Activated CD4-positive, CD25-positive, alpha-beta regulatory T cell (primary cell): ENCODE measurements around the gene PELO.
"Not testable (repeated sequence)": the region's sequence is repeated elsewhere in the genome, so short reads cannot be mapped to it uniquely, and the experiment has no call there.

Experiments
- DNase-seq, 4 experiments: peaks; one replicate each; lab custom pipeline; 2025; lab: John Stamatoyannopoulos, UW

Gene PELO, protein sequence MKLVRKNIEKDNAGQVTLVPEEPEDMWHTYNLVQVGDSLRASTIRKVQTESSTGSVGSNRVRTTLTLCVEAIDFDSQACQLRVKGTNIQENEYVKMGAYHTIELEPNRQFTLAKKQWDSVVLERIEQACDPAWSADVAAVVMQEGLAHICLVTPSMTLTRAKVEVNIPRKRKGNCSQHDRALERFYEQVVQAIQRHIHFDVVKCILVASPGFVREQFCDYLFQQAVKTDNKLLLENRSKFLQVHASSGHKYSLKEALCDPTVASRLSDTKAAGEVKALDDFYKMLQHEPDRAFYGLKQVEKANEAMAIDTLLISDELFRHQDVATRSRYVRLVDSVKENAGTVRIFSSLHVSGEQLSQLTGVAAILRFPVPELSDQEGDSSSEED

GRCh38 chr5:52787600-52788504 lies at the start of gene PELO, which contains the start of gene ITGA1:
Gene PELO, plus strand, starts transcription at chr5:52787916. Its CDS starts 12,479 bp downstream, at chr5:52800395.
Gene ITGA1, plus strand, starts transcription at chr5:52787916. Its CDS starts 438 bp downstream, at chr5:52788354.
- DNase-seq, result peak in 3 of 4 experiments; percentile 0 to 29 (median 22)

DNA sequence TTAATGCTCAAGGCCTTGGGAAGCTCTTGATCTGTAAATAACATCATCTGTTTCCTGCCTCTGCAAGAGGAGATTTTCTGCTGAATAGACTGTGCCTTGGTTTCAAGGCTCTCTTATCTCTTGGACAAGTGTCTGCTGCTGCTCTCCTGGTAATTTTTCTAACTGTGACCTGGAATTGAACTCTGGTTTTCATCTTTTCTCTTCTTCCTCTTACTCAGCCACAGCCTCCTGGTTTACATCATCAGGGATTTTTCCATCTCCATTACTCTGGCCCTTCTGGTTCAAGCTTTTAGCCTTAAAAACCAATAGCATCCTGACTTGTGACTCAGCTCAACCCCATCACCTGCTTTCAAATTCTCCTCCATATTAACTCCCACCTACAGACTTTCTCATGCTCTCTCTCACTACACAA lies 49.6 kb upstream of the PELO start:
- no peak for DNase-seq

DNA sequence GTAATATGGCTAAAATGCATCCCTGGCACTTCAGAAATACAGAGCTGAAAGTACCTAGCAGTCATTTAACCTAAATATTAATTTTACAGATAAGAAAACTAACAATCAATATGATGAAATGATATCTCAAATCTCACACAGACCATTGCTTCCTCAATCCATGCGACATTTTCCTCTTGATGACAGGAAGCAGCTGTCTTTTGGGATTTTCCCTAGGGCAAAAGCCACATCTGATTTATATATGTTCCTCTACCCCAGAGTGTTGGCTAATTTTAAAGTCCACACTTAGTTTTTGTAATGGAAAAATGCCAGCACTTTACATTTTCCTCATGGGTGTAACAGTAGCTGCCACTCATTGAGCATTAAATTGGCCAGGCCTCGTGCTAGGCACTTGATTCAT lies 47.7 kb upstream of the PELO start:
- no peak for DNase-seq

DNA sequence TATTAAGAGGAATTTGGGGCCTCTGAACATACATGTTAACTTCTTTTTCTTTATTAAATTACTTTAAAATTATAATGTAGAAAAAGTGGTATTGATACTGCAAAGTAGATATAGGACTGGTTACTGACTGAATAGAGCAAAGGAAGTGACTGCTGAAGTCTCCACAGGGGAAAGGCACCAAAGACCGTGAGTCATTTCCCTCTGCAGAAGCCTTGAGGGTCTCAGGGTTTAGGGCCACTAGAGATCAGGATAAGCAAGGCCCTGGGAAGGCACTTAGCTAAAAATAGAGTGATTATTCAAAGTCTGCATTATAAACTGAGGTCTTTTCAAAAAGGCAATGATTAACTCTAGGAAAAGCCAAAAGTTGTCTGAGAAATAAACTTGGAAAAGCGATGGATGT lies 44.7 kb upstream of the PELO start:
- no peak for DNase-seq

DNA sequence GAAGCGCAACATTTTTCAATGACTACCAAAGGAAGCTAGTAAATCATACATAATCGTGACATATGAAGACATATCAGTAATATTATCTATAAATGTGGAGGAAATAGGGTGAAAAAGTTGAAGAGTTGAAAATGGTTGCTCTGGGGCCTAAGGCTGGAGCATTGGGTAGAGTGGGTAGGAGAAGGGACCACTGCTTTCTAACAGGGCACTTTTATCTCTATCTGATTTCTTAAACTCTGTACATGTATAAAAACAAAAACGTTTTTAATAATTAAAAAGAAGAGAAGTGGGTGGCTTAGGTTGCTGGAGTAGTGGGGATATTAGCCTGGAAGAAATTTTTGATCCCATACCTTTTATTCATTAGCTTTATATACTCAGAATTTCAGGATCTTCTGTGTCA lies 44.2 kb upstream of the PELO start:
- DNase-seq, result no peak

GRCh38 chr5:52743970-52744369 lies 43.7 kb upstream of the PELO start:
- no peak for DNase-seq

- DNase-seq, result not testable (repeated sequence)
Measured at GRCh38 chr5:52744867-52745458, 42.8 kb upstream of the PELO start.

- no peak for DNase-seq
Measured at GRCh38 chr5:52746539-52746938, 41.2 kb upstream of the PELO start.

- no peak for DNase-seq
Measured at GRCh38 chr5:52748590-52748989, 39.1 kb upstream of the PELO start.

GRCh38 chr5:52749666-52750065 lies 38.0 kb upstream of the PELO start:
- no peak for DNase-seq

GRCh38 chr5:52751137-52751536 lies 36.6 kb upstream of the PELO start:
- DNase-seq, result no peak

DNA sequence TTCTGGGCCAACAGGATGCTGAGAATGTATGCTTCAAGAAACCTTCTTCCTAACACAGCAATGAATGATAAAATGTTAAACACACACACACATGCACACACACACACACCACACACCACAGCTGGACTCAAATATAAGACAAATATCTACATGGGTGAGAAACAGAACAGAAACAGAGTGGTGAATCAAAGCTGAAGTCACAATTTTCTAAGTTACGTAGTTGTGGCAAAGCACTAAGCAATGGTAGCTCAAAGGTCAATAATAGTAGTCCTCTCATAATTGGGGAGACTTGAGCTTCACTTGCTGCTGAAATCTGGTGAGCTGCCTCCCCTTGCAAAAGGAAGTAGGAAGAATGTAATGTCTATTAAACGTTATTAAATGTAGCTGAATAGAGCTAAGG lies 33.7 kb upstream of the PELO start:
- no peak for DNase-seq

- DNase-seq, result no peak
Measured at GRCh38 chr5:52757527-52757926, 30.2 kb upstream of the PELO start.

DNA sequence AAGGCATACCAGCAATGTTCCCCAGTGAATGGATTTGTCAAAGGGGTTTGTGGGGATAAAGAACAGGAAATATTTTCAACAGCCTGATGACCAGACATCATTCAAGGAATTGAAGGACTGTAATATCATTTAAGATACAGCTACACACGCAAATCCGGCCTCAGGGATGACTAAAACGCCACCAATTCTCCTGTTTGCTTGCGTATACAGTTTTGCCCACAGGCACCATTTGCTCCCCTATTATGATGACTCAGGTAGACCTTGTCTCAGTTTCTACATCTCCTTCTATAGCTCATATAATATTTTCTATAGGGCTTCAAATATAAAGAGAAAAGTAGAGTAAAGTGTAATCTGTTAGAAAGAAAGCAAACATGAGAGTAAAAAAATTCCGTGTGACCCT lies 29.7 kb upstream of the PELO start:
- DNase-seq, result no peak

DNA sequence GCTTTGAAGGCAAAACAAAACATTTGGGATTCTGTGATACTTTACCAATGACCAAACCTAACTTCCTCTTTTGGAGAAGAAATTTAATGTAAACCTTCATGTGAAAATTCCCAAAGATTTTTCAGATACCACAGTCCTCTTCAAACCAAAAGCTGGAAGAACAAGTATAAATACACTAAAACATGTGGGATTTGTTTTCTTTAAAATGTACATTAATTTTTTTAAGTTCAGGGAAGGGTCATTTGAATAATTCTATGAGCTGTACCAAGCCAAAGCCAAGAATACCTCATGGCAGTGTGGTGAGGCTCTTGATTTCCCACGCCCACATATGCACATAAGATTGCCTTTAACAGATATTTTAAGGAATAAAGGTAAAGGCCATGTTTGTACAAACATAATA lies 28.4 kb upstream of the PELO start:
- DNase-seq, result no peak

DNA sequence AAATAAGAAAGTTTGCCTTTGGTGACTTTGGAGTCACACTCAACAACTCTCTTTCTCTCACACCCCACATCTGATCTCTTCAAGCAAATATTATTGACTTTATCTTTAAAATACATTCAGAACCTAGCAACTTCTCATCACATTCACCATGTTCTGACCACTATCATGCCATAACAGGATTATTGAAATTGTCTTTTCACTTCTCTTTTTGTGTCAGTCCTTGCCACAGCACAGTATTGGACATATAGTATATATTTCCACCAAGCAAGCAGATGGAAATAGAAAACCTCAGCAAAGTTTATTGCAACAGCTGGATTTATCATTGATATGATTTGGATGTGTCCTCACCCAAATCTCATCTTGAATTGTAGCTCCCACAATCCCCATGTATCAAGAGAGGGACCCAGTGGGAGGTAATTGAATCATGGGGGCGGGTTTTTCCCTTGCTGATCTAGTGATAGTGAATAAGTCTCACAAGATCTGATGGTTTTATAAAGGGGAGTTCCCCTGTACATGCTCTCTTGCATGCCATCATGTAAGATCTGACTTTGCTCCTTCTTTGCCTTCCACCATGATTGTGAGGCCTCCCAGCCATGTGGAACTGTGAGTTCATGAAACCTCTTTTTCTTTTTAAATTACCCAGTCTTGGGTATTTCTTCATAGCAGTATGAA lies 26.9 kb upstream of the PELO start:
- DNase-seq, result no peak

DNA sequence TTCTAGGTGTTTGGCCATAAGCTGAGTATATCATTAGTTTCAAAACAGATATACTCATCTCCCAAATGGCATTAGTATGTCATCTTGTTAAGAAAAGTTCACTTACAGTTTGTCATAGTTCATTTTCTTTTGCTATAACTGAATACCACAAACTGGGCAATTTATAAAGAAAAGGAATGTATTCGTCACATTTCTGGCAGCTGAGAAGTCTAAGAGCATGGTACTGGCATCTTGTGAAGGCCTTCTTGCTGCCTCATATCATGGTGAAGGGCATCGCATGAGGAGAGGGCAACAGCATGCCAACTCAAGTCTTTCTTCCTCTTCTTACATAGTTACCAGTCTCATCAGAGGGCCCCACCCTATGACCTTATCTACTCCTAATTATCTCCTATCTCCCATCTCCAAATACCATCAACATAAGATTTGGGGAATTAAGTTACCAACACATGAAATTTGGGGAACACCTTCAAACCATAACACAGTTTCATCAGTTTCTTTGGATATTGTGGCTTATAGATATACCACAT lies 20.4 kb upstream of the PELO start:
- DNase-seq, result no peak

DNA sequence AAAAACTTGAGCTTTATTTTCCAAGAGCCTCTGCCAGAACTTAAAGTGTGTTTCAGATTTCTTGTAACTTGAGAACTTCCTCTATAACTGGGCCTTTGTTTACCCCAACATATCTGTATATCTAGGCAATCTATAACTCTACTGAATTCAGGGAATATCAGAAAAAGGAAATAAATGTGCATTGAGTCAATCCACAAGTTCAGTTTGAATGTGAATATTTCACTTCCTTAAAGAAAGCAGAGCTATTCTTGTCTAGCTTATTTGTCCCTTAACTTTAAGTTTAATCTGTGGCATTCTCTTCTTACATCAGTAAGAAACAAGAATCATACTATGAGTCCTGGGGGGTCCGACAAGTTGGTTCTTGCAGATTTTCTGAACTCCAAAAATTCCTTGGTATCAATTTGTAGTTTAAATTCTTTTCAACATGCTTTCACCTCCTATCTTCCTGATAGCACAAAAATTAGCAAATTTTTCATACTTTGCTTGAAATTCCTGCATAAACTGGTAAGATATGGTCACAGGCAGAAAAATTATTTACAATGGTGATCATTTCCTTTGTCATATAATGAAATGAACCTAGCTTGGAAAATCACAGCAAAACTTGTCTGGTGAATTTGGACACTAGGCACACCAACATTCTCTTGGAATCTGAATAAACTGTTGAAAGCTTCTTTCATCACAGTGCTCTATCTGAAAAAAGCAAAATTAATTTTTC lies 19.8 kb upstream of the PELO start:
- DNase-seq, result no peak

GRCh38 chr5:52769061-52769460 lies 18.7 kb upstream of the PELO start:
- no peak for DNase-seq

- no peak for DNase-seq
Measured at GRCh38 chr5:52770287-52770939, 17.3 kb upstream of the PELO start.
